Central memory CD8-positive, alpha-beta T cell (primary cell): ENCODE data around the gene CBFA2T3.

Source experiments
- ATAC-seq: fragments of 150-1000 bp; cut with Tn5 transposase; replicated peaks from 2 replicates; pipeline ENCODE4 v1.10.0; 2022; ENCODE audit warnings: mild to moderate bottlenecking, moderate FRiP score, moderate number of reproducible peaks; ENCODE audit not compliant: poor library complexity, severe bottlenecking; ENCODE audit errors: extremely low read depth
- DNase-seq, 2 donors: peaks; one replicate each; pipeline ENCODE4 v3.0.0; 2021; ENCODE audit warnings: low spot score in 2 of 2
- H3K27ac Mint-ChIP-seq: one replicate; pipeline ENCODE4 v1.8.0; 2022; ENCODE audit warnings: low read depth, mild to moderate bottlenecking, moderate library complexity, mixed read lengths
- H3K27me3 Mint-ChIP-seq: one replicate; pipeline ENCODE4 v1.8.0; 2022; ENCODE audit warnings: mixed read lengths
- H3K36me3 Mint-ChIP-seq: one replicate; pipeline ENCODE4 v1.8.0; 2022; ENCODE audit warnings: mild to moderate bottlenecking, moderate library complexity, mixed read lengths; ENCODE audit not compliant: insufficient read depth
- H3K4me1 Mint-ChIP-seq: one replicate; pipeline ENCODE4 v1.8.0; 2022; ENCODE audit warnings: mixed read lengths
- H3K4me3 Mint-ChIP-seq: one replicate; pipeline ENCODE4 v1.8.0; 2022; ENCODE audit warnings: mild to moderate bottlenecking, moderate library complexity, mixed read lengths
- H3K9me3 Mint-ChIP-seq: one replicate; pipeline ENCODE4 v1.8.0; 2022; ENCODE audit warnings: mixed read lengths

The CBFA2T3 gene

GRCh38 chr16:88956546-88957432, 20.2 kb downstream of the CBFA2T3 start:
- Mint-ChIP-seq H3K4me3 (peak overlapping the region; percentile 19), H3K9me3 (no peaks in the 10 kb centered on the region), H3K27me3 (peaks cover 44% of the 10 kb centered on the region), H3K27ac (peak overlapping the region; percentile 68), H3K36me3 (peaks cover 2% of the 10 kb centered on the region), H3K4me1 (peaks cover 15% of the 10 kb centered on the region)
- no peak for DNase-seq
- no peak for ATAC-seq

- no peak overlapping the region for H3K4me3 Mint-ChIP-seq
- H3K27ac Mint-ChIP-seq, result no peak overlapping the region
- ATAC-seq, result no peak
- no peaks in the 10 kb centered on the region for H3K9me3 Mint-ChIP-seq
- peaks cover 2% of the 10 kb centered on the region for H3K36me3 Mint-ChIP-seq
- peaks cover 40% of the 10 kb centered on the region for H3K27me3 Mint-ChIP-seq
- peaks cover 15% of the 10 kb centered on the region for H3K4me1 Mint-ChIP-seq
- no peak for DNase-seq
These were observed 21.1 kb downstream of the CBFA2T3 start for GRCh38 chr16:88955906-88956305.

GRCh38 chr16:88953003-88953690, 23.9 kb downstream of the CBFA2T3 start:
- no peak overlapping the region for H3K27ac Mint-ChIP-seq
- peaks cover 21% of the 10 kb centered on the region for H3K27me3 Mint-ChIP-seq
- DNase-seq (no peak), ATAC-seq (no peak)
- H3K4me1 Mint-ChIP-seq, result peaks cover 13% of the 10 kb centered on the region
- H3K36me3 Mint-ChIP-seq, result no peaks in the 10 kb centered on the region
- no peak overlapping the region for H3K4me3 Mint-ChIP-seq
- H3K9me3 Mint-ChIP-seq, result no peaks in the 10 kb centered on the region

- DNase-seq (no peak), ATAC-seq (no peak)
- H3K27me3 Mint-ChIP-seq, result peaks cover 10% of the 10 kb centered on the region
- H3K36me3 Mint-ChIP-seq, result no peaks in the 10 kb centered on the region
- peaks cover 1% of the 10 kb centered on the region for H3K4me1 Mint-ChIP-seq
- no peak overlapping the region for H3K27ac Mint-ChIP-seq
- no peaks in the 10 kb centered on the region for H3K9me3 Mint-ChIP-seq
- no peak overlapping the region for H3K4me3 Mint-ChIP-seq
These were observed 25.0 kb downstream of the CBFA2T3 start for GRCh38 chr16:88951989-88952388.

GRCh38 chr16:88951501-88951900, 25.5 kb downstream of the CBFA2T3 start:
- no peak for ATAC-seq

DNA sequence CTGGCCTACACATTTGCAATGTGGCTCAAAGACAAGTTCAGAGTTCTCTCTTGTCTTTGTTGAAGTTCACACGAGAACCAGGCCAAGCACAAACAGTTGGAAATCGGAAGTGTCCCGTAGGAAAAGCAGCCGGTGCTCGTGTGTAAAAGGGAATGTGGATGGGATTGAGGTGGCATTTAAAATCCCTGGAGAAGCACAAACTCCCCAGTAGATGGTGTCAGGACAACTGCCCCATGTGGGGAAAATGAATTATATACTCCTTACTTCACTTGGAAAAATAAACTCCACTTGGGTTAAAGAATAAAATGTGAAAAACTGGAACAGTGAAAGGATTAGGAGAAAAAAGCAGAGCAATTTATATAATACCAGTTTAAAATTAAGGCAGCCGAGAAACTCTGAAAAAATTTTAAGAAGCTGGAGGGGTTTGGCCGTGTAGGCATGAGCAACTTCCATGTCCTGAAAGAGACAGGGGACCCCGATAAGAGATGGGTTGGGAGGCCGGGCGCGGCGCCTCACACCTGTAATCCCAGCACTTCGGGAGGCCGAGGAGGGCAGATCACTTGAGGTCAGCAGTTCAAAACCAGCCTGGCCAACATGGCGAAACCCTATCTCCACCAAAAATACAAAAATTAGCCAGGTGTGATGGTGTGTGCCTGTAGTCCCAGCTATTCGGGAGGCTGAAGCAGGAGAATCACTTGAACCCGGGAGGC, 28.1 kb downstream of the CBFA2T3 start:
- Mint-ChIP-seq H3K4me3 (no peak overlapping the region), H3K27ac (no peak overlapping the region)
- no peak for DNase-seq

More at GRCh38 chr16:88951501-88951900, 25.5 kb downstream of the CBFA2T3 start:
- peaks cover 7% of the 10 kb centered on the region for H3K27me3 Mint-ChIP-seq
- H3K27ac Mint-ChIP-seq, result no peak overlapping the region
- H3K9me3 Mint-ChIP-seq, result no peaks in the 10 kb centered on the region
- no peaks in the 10 kb centered on the region for H3K4me1 Mint-ChIP-seq
- H3K36me3 Mint-ChIP-seq, result no peaks in the 10 kb centered on the region
- no peak for DNase-seq
- H3K4me3 Mint-ChIP-seq, result no peak overlapping the region

GRCh38 chr16:88945473-88945872, 31.5 kb downstream of the CBFA2T3 start:
- no peak overlapping the region for H3K4me3 Mint-ChIP-seq

More for the DNA sequence above, 28.1 kb downstream of the CBFA2T3 start:
- Mint-ChIP-seq H3K27me3 (peaks cover 27% of the 10 kb centered on the region), H3K36me3 (no peaks in the 10 kb centered on the region), H3K9me3 (no peaks in the 10 kb centered on the region), H3K4me1 (no peaks in the 10 kb centered on the region)
- no peak for ATAC-seq

DNA sequence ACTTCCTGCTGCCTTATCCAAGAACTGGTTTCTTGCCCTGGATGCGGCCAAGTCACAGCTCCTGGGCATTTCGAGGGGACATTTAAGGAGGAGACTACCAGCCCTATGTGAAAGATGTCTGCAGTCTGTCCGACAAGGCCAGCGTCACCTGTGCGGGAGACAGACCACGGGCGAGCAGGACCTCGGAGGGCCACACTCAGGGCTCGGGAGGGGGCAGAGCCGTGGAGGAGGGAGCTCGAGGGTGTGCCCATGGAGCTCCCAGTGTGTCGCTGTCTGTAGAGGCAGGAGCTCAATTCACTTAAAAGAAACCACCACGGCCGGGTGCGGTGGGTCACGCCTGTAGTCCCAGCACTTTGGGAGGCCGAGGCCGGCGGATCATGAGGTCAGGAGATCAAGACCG, 33.3 kb downstream of the CBFA2T3 start:
- no peaks in the 10 kb centered on the region for H3K9me3 Mint-ChIP-seq
- ATAC-seq (no peak), DNase-seq (no peak)
- no peaks in the 10 kb centered on the region for H3K36me3 Mint-ChIP-seq
- peaks cover 47% of the 10 kb centered on the region for H3K27me3 Mint-ChIP-seq
- H3K4me1 Mint-ChIP-seq, result no peaks in the 10 kb centered on the region
- no peak overlapping the region for H3K4me3 Mint-ChIP-seq
- no peak overlapping the region for H3K27ac Mint-ChIP-seq

More at GRCh38 chr16:88945473-88945872, 31.5 kb downstream of the CBFA2T3 start:
- Mint-ChIP-seq H3K9me3 (no peaks in the 10 kb centered on the region), H3K27me3 (peaks cover 36% of the 10 kb centered on the region), H3K27ac (no peak overlapping the region), H3K4me1 (no peaks in the 10 kb centered on the region), H3K36me3 (no peaks in the 10 kb centered on the region)
- no peak for ATAC-seq
- DNase-seq, result no peak

- H3K4me3 Mint-ChIP-seq, result no peak overlapping the region
- H3K27me3 Mint-ChIP-seq, result peaks cover 46% of the 10 kb centered on the region
- no peaks in the 10 kb centered on the region for H3K4me1 Mint-ChIP-seq
- no peak for ATAC-seq
- no peaks in the 10 kb centered on the region for H3K36me3 Mint-ChIP-seq
- H3K27ac Mint-ChIP-seq, result no peak overlapping the region
- DNase-seq, result no peak
- no peaks in the 10 kb centered on the region for H3K9me3 Mint-ChIP-seq
These were observed 33.8 kb downstream of the CBFA2T3 start for GRCh38 chr16:88943131-88943664.

- Mint-ChIP-seq H3K9me3 (no peaks in the 10 kb centered on the region), H3K27me3 (peaks cover 54% of the 10 kb centered on the region), H3K4me3 (peak overlapping the region; percentile 49), H3K27ac (no peak overlapping the region), H3K4me1 (no peaks in the 10 kb centered on the region), H3K36me3 (no peaks in the 10 kb centered on the region)
- ATAC-seq (peak; percentile 72), DNase-seq (peak in 1 of 2 donors; percentile 43)
These were observed 34.8 kb downstream of the CBFA2T3 start for GRCh38 chr16:88941913-88942909.

DNA sequence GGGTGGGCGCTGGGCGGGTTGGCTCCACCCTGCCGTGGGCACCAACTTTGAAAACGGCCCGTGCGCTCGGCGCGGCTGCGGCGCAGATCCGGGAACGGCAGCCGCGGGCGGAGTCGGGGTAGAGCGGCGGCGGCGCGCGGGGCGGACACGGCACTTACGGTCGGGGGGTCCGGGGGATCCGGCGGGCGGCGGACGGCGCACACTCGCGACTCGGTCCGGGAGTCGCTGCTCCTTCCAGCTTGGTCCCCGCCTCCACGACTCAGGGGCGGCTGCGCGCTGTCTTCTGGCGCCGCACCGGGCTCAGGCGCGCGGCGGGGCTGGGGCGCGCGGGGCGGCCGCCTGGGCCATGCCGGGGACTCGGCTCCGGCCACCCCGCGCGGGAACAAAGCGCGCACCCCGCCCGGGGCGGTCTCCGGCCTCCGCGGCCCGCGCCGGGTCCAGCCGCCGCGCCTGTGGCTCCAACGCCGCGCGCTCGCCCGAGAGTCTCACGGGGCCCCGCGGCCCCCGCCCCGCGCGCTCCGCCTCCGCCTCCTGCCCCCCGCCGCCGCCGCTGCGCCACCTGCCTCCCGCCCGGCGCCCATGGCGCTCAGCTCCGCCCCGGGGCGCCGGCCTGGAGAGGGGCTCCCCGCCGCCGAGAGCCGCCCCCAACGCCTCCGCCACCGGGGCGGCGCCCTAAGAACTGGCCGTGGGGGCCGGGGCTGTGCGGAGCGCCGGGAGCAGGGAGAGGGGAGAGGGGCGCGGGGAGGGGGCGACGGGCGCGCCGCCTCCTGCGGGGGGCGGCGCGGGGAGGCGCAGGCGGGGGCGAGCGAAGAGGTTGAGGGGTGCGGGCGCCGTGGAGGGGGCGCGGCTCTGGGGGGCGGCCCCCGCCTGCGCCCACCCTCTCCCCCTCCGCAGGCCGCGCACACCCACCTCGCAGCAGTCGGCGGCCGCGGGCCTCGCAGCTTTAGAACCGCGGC, 35.9 kb downstream of the CBFA2T3 start:
- no peak for DNase-seq
- H3K4me1 Mint-ChIP-seq, result no peaks in the 10 kb centered on the region
- ATAC-seq, result no peak
- H3K27me3 Mint-ChIP-seq, result peaks cover 63% of the 10 kb centered on the region
- H3K36me3 Mint-ChIP-seq, result no peaks in the 10 kb centered on the region
- H3K27ac Mint-ChIP-seq, result no peak overlapping the region
- H3K4me3 Mint-ChIP-seq, result no peak overlapping the region
- H3K9me3 Mint-ChIP-seq, result no peaks in the 10 kb centered on the region
